COLO829 (cell line): Measurements from ENCODE around the gene SREBF1.
"Not testable (repeated sequence)": the region's sequence is repeated elsewhere in the genome, so short reads cannot be mapped to it uniquely, and the experiment has no call there.

Experiments used
- DNase-seq: peaks from one replicate; pipeline ENCODE4 v3.0.0; 2012; ENCODE audit warnings: low spot score

The SREBF1 gene

GRCh38 chr17:17811381-17812210, 25.2 kb downstream of the SREBF1 start:
- no peak for DNase-seq

- no peak for DNase-seq
These were observed 25.9 kb downstream of the SREBF1 start for GRCh38 chr17:17810895-17811248.

- no peak for DNase-seq
These were observed 26.5 kb downstream of the SREBF1 start for GRCh38 chr17:17810084-17810894.

GRCh38 chr17:17809531-17810083, 27.2 kb downstream of the SREBF1 start:
- DNase-seq, result no peak

GRCh38 chr17:17808706-17809432, 27.9 kb downstream of the SREBF1 start:
- no peak for DNase-seq

GRCh38 chr17:17808200-17808599, 28.6 kb downstream of the SREBF1 start:
- not testable (repeated sequence) for DNase-seq

GRCh38 chr17:17807440-17807839, 29.3 kb downstream of the SREBF1 start:
- no peak for DNase-seq

- DNase-seq, result no peak
These were observed 30.0 kb downstream of the SREBF1 start for GRCh38 chr17:17806611-17807274.

GRCh38 chr17:17806035-17806434, 30.8 kb downstream of the SREBF1 start:
- DNase-seq, result no peak

- no peak for DNase-seq
These were observed 31.2 kb downstream of the SREBF1 start for GRCh38 chr17:17805575-17805974.

- no peak for DNase-seq
These were observed 32.8 kb downstream of the SREBF1 start for GRCh38 chr17:17804007-17804406.

- no peak for DNase-seq
These were observed 34.8 kb downstream of the SREBF1 start for GRCh38 chr17:17801800-17802481.

- DNase-seq, result no peak
These were observed 36.2 kb downstream of the SREBF1 start for GRCh38 chr17:17800504-17801021.

- no peak for DNase-seq
These were observed 38.1 kb downstream of the SREBF1 start for GRCh38 chr17:17798573-17799255.

- no peak for DNase-seq
These were observed 38.7 kb downstream of the SREBF1 start for GRCh38 chr17:17798010-17798556.

- no peak for DNase-seq
These were observed 39.5 kb downstream of the SREBF1 start for GRCh38 chr17:17797119-17797809.

- DNase-seq, result no peak
These were observed 40.1 kb downstream of the SREBF1 start for GRCh38 chr17:17796787-17797061.

- DNase-seq, result no peak
These were observed 40.6 kb downstream of the SREBF1 start for GRCh38 chr17:17795946-17796786.

- DNase-seq, result no peak
These were observed 41.5 kb downstream of the SREBF1 start for GRCh38 chr17:17795296-17795695.
